ENCODE data around the gene ITPRIPL2.

Gene ITPRIPL2

DNA sequence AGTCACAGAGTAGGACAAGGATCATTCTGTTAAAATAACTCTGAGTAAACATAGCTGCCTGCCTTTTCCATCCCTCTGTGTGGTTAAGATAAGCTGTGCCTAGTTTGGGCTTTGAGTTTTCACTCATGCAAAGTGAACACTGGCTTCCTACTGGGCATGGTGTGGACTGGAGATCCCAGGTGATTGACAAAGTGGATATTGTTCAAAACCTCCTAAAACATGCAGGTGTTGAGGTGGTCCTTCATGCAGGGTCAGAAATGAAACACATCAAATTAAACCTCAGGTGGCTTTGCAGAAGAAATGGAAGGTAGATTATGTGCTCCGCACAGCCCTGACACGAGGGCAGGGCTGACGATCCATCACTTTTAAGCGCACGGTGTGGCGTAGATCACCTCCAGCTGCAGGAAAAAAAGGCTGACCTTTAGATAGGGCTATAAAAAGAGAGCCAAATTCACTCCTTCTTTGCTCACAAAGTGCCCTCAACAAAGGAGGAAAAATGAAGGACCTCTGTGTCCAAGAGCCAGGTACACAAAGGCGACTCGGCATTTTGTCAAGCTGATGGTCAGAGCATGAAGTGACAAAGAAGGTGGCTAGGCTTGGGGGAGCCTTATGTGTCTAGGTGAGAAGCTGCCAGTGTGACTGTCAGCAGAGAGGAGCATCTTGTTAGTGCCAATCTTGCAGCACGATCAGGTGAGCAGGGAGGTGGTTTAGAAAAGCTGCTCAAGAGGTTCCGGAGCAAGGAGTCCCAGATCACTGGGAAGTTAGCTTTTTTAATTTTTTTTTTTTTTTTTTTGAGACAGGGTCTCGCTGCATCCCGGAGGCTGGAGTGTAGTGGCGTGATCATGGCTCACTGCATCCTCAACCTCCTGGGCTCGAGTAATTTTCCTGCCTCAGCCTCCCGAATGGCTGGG lies 19.9 kb upstream of the ITPRIPL2 start:
- DNase-seq, result no peak

GRCh38 chr16:19094542-19095365 lies 19.0 kb upstream of the ITPRIPL2 start:
- DNase-seq, result no peak

DNA sequence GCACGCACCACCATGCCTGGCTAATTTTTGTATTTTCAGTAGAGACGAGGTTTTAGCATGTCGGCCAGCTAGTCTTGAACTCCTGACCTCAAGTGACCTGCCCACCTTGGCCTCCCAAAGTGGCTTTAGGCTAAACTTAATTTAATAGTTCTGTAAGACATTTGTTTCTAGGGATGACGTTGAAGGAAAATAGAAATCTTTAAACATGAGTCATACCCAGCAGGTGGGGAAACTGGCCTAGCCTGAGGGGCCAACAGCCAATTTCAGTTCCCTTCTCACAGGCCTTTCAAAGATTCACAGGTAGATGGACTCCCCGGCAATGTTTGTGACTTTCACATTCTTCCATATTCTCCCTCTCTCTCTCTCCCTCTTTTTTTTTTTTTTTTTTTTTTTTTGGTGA lies 18.1 kb upstream of the ITPRIPL2 start:
- no peak for DNase-seq

GRCh38 chr16:19098173-19098572 lies 15.6 kb upstream of the ITPRIPL2 start:
- DNase-seq, result no peak

DNA sequence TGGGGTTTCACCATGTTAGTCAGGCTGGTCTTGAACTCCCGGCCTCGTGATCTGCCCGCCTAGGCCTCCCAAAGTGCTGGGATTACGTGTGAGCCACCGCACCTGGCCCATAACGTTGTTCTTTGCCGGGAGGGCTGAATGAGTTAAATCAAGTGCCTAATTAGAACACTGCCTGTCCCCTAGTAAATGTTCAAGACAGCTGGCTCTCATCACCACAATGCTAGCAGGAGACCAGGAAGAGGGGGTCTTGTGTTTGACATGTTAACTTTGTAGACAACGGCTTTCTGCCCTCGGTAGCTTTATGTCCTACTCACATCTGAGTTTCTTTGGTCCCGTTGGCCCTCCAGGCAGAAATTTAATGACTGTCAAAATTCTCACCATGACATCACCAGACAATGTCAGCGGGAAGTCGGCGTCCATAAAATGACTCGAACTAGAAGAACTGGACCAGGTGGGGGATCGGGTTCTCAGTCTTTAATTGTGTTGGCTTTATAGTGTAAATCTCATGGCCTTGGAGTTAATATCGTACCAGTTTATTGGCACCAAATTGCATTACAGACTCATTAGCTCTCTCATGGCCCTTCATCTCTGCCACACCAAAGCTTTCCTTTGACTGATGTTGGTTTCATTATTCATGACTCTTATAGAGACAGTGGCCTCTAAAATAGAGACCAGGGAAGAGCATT lies 11.4 kb upstream of the ITPRIPL2 start:
- DNase-seq, result no peak

GRCh38 chr16:19104607-19105006 lies 9.2 kb upstream of the ITPRIPL2 start:
- DNase-seq, result no peak

- DNase-seq, result no peak
Measured at GRCh38 chr16:19105131-19105530, 8.6 kb upstream of the ITPRIPL2 start.

- no peak for DNase-seq
Measured at GRCh38 chr16:19105891-19106624, 7.7 kb upstream of the ITPRIPL2 start.

DNA sequence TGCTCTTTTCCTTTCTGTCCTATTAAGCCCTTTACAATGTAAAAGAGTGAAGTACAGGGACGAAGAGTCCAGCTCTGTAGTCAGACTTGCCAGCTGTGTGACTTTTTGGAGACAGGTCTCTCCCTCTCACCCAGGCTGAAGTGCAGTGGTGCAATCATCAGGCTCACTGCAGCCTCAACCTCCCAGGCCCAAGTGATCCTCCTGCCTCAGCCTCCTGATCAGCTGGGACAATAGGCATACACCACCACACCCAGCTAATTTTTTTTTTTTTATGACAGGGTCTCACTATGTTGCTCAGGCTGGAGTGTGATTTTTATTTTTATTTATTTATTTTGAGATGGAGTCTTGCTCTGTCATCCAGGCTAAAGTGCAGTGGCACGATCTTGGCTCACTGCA lies 7.1 kb upstream of the ITPRIPL2 start:
- DNase-seq, result no peak

GRCh38 chr16:19108409-19109287 lies 5.1 kb upstream of the ITPRIPL2 start:
- no peak for DNase-seq

DNA sequence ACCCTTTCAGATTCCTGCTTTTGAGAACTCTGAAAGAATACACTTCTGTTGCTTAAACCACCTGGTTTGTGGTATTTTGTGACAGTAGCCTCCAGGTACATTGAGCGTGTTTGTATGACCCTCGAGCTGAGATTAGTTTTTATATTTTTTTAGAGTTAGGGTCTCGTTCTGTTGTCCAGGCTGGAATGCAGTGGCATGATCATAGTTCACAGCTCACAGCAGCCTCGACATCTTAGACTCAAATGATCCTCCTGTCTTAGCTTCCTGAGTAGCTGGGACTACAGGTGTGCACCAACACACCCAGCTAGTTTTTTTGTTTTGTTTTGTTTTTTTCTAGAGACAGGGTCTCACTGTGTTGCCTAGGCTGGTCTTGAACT lies 4.5 kb upstream of the ITPRIPL2 start:
- DNase-seq, result no peak

GRCh38 chr16:19110537-19111360 lies 3.0 kb upstream of the ITPRIPL2 start:
- no peak for DNase-seq

DNA sequence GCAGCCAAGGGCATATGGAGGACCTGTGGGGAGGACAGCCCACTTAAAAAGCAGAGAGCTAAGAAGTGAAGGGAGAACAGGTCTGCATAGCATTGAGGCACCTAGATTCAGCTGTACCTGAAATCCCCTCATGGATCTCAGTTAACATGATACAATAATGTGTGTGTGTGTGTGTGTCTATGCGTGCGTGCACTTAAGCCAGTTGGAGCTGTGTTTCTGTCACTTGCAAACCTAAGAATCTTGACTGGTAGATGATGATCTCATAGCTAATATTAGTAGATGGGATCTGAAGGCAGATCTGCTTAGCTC lies 1.7 kb upstream of the ITPRIPL2 start:
- no peak for DNase-seq

DNA sequence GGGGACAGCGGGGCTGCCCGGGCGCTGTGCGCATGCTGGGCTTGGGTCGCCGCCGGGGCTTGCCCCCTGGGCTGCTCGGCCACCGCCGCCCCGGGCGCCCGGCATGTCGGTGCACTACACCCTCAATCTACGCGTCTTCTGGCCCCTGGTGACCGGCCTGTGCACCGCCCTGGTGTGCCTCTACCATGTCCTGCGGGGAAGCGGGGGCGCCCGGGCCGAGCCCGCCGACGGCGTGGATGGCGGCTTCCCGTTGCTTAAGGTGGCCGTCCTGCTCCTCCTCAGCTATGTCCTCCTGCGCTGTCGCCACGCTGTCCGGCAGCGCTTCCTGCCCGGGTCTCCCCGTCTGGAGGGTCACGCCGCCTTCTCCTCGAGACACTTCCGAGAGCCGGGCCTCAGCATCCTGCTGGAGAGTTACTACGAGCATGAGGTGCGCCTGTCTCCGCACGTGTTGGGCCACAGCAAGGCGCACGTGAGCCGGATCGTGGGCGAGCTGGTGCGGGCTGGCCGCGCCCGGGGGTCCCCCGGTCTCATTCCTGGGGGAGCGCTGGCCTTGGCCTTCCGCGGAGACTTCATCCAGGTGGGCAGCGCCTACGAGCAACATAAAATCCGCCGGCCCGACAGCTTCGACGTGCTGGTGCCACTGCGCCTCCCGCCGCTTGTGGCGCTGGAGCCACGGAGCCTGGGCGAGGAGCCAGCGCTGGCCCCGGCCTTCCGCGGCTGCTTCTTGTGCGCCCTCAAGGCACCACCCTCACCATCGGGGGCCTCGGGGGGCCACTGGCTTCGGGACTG lies 789 bp downstream of the ITPRIPL2 start:
- DNase-seq, result peak; percentile 41

- DNase-seq, result no peak
Measured at GRCh38 chr16:19115148-19116021, 1.6 kb downstream of the ITPRIPL2 start.

- no peak for DNase-seq
Measured at GRCh38 chr16:19116711-19117449, 3.1 kb downstream of the ITPRIPL2 start.

- peak; percentile 71 for DNase-seq
Measured at GRCh38 chr16:19118938-19119431, 5.2 kb downstream of the ITPRIPL2 start.

DNA sequence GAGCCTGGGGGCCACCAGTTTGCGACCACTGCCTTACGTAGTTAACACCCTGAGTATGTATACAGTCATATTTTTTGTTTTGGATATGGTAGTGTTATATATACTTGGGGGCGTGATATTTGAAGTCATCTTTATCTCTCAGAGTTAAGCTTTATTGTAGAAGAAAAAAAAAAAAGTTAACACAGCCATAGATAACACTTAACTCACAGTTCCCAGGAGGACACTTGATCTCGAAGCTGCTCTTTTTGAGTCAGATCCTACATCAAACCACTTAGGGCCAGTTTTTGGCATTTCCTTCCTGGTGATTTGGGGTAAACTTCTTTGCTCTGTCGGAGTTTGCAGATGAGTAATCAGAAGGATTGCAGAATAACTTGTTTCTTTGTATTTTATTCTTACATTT lies 5.8 kb downstream of the ITPRIPL2 start:
- no peak for DNase-seq

All from activated CD4-positive, alpha-beta T cell treated with anti-CD3 and anti-CD28 coated beads for 48 hours (primary cell).